HS-5 (cell line): ENCODE measurements around the gene ANKRD44.
"Not testable (repeated sequence)": the region's sequence is repeated elsewhere in the genome, so short reads cannot be mapped to it uniquely, and the experiment has no call there.

Experiments
- DNase-seq: peaks from one replicate; pipeline ENCODE4 v3.0.0-alpha.2; 2012; ENCODE audit warnings: low read depth

The ANKRD44 gene

DNA sequence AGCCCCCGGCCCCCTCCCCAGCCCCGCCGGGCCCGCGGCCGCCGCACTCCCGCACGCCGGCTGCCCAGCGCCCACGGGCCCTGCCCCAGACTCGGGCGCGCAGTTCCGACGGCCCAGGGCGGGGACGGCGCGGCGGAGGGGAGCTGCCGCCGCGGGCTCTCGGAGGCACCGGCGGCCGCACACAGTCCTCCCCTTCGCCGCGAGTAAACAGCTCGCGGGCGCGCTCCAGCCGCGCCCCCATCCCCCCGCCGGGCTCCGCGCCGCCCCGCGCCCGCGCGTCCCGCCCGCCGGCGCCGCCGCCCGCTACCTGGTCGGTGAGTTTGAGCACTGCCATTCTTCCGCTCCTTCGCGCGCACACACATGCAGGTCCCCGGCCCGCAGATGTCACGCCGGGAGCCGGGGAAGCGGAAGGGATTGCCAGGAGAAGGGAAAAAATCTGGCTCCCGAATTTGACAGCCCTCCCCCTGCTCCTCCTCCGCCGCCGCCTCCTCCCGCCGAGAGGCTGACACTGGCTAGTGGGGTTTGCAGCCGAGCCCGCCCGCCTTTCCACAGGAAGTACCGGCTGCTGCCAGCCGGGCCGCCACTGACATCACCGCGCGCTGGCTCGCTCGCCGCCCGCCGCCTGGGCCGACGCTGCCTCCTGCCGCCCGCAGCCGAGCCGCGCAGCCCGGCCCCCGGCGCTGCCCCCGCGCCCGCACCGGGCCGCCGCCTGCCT is at the start of gene ANKRD44:
TSS of gene ANKRD44 (minus strand) at position 510 of the 715 bp plus-strand sequence. CDS start at position 334, 176 bp downstream.
- DNase-seq: peak; percentile 40

DNA sequence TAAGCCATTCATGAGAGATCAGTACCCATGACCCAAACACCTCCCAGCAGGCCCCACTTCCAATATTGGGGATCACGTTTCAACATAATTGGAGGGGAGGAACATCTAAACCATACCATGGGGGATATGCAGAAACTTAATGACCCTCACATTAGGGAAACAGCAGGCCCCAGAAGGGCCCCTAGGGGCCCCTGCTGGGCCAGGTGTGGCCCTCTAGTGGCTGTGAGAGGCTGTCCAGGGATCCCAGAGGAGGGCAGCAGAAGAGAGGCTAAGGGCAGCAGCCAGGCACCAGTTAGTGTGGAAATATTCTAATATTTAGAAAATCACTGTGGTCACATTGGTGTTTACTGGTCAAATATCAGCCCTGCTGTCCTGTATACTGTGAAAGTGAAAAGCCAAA is 49.3 kb upstream of the ANKRD44 start:
- no peak for DNase-seq

DNA sequence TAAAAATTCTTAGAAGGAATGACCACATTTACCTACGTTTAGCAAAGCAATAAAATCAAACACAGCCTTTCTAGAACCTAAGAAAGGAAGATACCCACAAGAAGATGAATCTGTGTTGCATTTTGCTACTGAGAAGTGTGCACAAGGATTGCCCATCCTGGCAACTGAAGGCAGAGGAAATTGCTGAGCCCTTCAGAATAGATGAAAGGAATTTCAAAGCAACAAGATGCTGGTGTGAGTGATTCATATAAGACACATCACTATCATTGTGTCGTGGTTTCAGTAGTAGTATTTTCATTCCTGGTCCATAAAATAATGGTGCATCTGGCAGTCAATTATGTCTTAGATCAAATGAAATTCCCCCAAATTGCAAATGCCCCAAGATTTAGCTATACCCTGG is 48.4 kb upstream of the ANKRD44 start:
- no peak for DNase-seq

DNA sequence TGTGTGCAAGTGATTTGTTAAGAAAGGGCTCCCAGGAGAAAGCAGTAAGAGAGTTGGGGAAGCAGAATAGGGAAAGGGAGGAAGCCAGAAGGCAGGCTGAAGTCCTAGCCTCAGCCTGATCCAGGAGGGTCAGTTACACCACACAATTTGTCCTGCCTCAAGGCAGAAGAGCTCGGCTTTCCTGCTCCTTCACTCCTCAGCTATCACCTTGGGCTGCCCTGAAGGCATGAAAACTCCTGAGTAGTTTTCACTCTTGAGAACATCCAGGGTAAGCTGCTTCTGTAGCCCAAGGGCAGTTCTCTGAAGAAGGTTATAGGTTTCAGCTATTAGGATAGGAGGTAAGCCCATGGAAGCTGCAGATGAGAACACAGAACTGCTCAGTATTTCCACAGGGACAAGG is 47.4 kb upstream of the ANKRD44 start:
- DNase-seq: no peak

DNA sequence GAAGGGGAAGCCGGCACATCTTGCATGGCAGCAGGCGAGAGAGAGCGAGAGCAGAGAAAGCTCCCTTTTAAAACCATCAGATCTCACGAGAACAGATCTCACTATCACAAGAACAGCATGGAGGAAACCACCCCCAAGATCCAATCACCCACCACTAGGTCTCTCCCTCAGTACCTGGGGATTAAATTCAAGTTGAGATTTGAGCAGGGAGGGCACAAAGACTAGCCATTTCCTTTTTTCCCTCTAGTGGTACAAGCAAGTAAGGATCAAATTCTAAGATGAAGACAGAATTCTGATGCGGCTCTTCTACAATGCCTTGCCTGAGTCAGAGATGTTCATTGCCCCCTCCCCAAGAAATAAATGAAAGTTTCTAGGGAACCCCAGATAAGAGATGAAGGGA is 45.6 kb upstream of the ANKRD44 start:
- DNase-seq: no peak

DNA sequence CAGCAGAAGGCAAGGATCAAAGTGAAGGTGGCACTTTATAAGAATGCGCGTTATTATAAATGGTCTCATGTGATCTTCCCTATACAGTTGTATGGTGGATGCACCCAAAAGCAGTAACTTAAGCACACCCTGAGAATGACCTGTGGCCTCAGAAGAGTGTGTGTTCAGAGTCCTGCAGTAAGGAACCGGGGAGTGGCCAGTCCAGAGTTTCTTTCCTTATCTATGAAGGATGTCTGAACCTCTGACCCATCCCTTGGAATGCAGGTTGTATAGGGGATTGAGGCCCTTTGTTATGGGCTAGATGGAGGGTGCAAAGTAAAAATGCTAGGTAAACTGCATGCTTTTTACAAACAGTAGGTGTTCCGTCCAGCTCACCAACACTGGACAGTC is 43.6 kb upstream of the ANKRD44 start:
- no peak for DNase-seq

DNA sequence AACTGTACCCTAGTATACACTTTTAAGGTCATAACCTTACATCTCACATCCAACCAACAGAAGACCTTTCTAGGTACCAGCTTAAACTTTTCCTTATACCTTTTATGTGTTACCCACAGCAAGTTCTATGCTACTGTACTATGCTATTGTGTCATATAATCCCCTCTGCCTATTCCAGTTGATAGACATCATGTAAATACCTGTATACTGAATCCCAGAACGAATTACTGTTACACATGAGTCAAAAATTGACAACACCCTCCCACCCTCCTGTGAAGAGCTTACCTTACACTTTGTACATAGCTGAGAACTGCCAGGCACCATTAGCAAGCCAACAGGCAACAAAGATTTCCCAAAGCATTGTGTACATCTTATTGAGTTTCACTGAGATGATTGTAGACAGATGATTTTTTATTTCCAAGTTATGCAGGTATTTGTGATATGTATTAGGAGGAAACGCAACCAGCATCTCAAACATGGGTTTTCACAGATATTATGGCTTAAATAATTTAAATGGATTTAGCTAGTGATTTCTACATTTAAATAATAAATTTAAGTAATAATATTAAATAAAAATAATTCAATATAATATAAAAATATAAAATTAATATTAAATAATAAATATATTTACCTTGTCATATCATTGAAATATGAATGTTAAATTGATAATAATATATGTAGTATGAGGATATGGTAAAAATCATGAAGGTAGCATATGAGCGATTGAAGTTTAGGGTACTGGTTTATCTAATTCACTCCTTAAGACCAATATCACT is 43.0 kb upstream of the ANKRD44 start:
- DNase-seq: no peak

- DNase-seq: no peak
Observed at GRCh38 chr2:197349699-197350098, 39.1 kb upstream of the ANKRD44 start.

DNA sequence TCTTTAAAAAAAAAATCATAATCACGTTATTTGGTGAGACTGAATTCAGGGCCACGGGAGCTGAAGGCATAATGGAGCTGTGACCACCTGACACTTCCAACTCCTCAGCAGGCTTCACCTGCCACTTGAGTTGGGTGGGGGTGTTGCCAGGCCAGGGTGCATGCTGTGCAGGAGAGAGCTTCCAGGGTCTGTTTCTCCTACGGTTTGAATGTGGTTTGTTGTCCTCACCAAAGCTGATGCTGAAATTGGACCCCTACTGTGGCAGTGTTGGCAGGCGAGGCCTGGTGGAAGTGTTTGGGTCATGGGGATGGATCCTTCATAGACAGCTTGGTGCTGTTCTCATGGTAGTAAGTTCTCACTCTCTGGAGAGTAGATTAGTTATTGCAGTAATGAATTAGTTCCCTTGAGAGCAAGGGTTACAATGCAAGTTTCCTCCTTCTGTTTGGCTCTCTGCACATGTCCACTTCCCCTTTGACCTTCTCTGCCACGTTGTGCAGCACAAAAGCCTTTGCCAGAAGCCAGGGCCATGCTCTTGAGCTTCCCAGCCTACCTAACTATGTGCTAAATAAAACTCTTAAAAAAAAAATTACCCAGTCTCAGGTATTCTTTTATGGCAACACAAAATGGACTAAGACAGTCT is 38.3 kb upstream of the ANKRD44 start:
- DNase-seq: no peak

DNA sequence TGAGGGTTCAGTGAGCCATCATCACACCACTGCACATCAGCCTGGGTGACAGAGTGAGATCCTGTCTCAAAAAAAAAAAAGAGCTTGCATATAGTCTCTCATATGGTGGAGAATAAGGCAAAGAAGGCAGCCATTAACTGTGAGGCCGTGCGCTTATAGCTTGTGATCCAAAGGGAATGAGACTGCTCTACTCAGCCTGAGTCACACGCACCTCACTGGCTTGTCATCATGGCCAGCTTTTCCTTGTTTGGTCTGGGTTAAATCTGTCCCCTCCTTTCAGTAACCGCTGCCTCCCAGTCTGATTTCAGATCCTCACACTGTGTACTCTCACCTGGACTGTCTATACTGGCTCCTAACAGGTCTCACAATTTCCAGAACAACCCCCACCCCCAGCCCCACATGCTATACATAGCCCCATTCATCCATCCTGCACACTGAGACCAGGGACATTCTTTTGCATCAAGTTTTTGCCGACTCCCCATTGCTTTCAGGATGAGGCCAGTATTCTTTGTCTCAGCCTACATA is 35.3 kb upstream of the ANKRD44 start:
- DNase-seq: no peak

DNA sequence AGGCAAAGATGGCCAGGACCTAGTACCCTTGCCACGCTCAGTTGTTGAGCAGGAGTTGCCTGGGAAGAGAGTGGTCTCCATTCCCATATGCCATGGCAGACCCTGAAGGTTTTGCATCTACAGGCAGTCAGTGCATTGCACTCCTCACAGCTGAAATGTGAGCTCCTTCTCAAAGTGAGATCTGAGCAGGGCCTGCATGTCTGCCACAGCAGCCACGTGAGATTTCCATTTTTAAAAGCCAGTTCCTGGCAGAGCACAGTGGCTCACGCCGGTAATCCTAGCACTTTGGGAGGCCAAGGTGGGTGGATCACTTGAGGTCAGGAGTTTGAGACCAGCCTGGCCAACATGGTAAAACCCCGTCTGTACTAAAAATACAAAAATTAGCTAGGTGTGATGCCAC is 33.4 kb upstream of the ANKRD44 start:
- DNase-seq: not testable (repeated sequence)

GRCh38 chr2:197340591-197340990 is 30.0 kb upstream of the ANKRD44 start:
- DNase-seq: no peak

- DNase-seq: no peak
Observed at GRCh38 chr2:197339496-197340220, 29.1 kb upstream of the ANKRD44 start.

GRCh38 chr2:197339016-197339415 is 28.4 kb upstream of the ANKRD44 start:
- no peak for DNase-seq

DNA sequence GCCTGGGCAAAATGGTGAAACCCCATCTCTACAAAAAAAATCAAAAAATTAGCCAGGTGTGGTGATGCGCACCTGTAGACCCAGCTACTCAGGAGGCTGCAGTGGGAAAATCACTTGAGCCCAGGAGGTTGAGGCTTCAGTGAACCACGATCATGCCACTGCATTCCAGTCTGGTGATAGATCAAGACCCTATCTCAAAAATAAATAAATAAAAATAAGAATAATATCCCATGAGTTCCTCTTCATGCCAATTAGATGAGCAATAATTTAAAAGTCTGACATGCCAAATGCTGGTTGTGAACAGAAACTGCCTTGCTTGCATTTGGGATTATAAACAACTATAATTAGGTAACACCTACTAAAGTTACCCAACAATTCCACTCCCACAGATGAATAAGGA is 22.1 kb upstream of the ANKRD44 start:
- no peak for DNase-seq

DNA sequence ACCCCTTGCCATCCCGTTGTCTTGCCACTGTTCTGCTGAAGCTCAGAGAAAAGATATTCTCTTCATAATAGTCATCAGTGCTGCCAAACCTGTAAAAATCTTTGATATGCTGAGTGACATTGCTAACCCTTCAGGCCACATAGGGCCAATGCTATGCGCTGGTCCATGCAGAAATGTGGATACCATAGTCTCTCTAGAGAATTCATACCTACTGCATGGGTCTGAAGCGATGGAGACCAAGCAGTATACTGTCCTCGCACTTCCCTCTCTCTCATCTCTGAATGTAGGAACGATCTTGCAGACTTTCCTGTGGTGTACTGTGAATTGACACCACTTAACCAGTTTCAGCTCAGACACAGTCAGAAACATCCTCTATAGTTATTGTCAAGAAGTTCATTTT is 17.9 kb upstream of the ANKRD44 start:
- DNase-seq: no peak

DNA sequence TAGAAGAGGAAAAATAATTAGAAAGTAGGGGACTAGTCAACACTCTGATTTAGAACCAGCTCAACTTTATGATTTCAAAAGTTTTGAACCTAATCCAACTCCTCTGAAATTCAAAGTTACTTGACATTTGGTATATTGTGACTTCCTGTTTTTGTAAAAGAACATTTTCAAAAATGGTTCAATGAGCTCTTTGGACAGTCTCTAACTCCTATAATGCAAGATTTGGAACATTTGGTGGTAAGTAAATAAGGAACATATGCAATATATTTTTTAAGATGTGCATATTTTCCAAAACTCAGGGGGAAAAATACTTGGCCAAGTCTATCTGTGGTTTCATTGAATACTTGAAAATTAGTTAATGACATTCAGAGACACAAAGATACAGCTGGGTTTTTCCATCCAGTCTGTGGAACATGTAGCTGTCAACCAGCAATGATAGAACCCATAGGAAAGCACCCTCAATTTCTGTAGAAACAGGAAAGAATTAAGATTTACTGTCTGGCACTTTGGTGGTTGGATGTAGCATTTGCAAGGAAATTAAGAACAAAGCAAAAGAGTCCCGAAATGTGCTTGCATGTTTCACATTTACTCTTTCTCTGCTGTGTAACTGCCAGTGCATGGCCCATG is 17.0 kb upstream of the ANKRD44 start:
- no peak for DNase-seq

DNA sequence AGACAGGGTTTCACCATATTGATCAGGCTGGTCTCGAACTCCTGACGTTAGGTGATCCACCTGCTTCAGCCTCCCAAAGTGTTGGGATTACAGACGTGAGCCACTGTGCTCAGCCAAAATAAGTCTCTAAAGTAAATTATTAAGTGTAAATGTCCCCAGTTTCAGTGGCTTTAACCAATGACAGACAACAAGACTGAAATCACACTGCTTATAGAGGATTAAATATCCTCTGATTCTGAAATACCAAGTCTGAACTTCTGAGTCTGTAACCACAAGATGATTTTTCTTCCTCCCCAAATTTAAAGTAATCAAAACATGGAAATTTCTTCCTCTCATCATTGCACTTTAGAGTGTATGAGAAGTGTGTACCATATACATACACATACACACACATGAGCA is 16.5 kb upstream of the ANKRD44 start:
- no peak for DNase-seq

DNA sequence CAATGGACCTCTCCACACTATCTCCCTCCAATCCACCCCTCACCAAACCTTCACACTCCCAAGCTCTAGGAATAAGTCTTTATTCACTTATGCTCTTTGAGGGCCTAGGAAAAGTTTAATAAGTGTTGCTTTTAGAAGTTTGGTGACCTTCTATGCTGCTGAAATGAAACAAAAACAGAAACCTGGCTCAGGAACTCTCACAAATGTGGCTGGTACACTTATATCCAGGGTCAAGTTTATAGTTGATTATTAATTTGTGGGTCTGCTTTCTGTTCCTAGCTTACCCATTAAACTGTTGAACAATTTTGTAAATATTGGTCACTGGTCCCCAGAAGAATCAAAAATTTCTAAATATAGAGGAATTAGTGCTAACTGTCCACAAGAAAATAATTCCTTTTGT is 14.2 kb upstream of the ANKRD44 start:
- DNase-seq: no peak

DNA sequence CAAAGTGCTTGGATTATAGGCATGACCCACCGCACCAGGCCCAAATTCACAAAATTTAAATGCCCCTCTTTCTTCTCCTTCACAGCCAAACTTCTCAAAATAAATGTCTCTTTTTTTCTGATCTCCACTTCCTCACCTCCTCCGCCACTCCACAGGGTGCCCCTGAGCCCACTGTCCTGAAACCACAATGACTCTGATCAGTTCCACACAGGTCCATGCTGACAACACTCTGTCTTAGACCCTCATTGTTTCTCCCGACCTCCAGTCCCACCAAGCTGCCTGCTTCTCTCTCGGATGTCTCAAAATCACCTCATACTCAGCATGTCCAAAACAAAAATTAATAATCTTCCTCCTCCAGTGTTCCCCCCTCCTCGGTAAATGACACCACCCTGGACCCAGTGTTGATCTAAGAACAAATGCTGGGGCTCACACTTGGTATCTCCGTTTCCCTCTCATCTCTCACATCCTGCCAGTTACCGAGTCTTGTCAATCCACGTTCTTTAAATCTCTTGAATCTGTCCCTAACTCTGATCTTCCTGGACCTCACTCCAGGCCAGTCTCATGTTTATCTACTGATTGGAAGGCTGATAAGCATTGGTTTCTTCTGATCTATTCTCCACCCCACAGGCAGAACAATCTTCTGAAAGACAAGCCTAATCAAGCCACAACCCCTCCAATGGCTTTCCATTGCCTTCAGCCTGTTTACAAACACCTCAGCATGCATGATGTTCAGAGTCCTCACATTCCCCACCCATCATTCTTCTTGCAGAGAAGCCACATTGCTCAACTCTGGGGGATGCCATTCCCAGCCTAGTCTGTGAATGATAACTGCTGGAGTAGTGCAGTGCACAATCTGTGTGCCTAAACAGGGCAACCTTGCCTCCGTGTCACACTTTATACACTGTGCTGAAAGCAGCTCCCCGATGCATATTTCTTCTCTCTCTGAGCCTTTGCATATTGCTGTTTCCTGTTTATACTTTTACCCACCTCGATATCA is 12.4 kb upstream of the ANKRD44 start:
- no peak for DNase-seq

- no peak for DNase-seq
Observed at GRCh38 chr2:197322143-197322542, 11.6 kb upstream of the ANKRD44 start.
